ENCODE measurements around the gene MIB1. TPM values are rescaled to one million over a fixed set of nuclear protein-coding genes. Genes with fewer than 3 reads are reported as not detected.

The MIB1 gene
- polyA plus RNA-seq, 1 of the 3 experiments (the other 2 are of a cell fraction): 5.0 TPM

DNA sequence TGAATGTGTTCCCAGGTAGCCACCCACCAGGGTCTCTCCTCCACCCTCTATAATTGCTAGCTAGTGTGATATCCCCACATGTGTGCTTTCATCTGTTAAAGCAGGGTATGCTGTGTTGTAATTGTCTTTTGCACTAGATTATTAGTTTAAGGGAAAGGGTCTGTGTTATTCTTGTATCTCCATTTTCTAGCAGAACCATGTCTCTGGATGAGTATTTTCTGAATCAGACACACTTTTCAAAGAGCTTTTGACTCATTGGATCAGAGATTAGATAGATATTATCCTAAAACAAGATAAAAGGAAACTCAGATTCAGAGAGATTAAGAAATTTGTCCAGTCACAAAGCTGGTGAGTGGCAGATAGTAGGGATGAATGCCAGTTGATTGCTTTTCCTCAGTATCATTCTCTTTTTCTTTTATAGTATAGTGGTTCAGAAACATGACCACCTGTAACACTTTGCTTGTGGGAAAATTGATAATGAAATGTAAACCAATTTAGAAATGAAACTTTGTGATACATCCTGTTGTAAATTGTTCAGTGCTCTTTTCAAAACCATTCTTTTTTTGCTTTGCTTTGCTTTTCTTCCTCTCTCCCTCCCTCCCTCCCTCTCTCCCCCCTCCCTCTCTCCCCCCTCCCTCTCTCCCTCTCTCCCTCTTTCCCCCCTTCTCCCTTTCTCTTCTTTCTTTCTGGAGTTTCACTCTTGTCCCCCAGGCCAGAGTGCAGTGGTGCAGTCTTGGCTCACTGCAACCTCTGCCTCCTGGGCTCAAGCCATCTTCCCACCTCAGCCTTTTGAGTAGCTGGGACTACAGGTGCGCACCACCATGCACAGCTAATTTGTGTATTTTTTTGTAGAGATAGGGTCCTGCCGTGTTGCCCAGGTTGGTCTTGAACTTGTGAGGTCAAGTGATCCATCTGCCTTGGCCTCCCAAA is 7.4 kb downstream of the MIB1 start:
- peak; percentile 37 for DNase-seq

DNA sequence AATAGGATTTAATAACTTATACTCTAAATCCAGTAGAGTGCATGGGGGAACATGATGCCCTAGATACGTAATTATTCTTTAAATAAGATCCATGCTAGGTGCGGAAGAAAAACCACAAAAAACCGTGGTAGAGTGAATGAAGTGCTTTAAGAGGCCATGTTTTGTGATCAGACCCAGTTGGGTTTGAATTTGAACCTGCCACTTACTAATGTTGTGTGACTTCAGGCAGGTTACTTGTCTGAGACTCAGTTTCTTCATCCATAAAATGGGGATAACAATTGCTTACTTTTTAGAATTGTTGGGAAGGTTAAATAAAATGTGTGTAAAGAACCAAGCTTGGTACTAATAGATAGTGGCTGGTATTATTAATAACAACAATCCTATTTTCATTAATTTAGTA is 17.2 kb downstream of the MIB1 start:
- Histone ChIP-seq H3K9me3 (no peaks in the 10 kb centered on the region), H2AFZ (ENCODE audit: low read depth) (no peak overlapping the region), H4K20me1 (ENCODE audit: insufficient read depth) (peaks cover 51% of the 10 kb centered on the region), H3K4me2 (no peak overlapping the region), H3K9ac (no peak overlapping the region), H3K4me1 (ENCODE audit: control insufficient read depth in 1 of 2, insufficient read depth in 2 of 2, low read depth in 1 of 2, low read length in 1 of 2) (peaks cover 3 to 11% of the 10 kb centered on the region in 2 experiments; a peak in 3 of 4 replicates), H3K79me2 (ENCODE audit: insufficient read depth) (peaks cover 97% of the 10 kb centered on the region), H3F3A (replicated peaks; ENCODE audit: insufficient read depth) (no peaks in the 10 kb centered on the region), H3K27ac (ENCODE audit: low read depth in 2 of 2, low read length in 1 of 2) (no peak overlapping the region), H3K36me3 (replicated peaks in 1 of 2; ENCODE audit: control insufficient read depth in 1 of 2, insufficient read depth in 2 of 2, low read length in 1 of 2) (no peaks in the 10 kb centered on the region), H3K27me3 (ENCODE audit: insufficient read depth) (no peaks in the 10 kb centered on the region), H3K9me2 (no peaks in the 10 kb centered on the region), H3K4me3 (ENCODE audit: low read depth in 2 of 2, low read length in 1 of 2) (no peak overlapping the region)
- POLR2A ChIA-PET: interaction anchor here (0.6 kb wide), 1 partner anchor 15 kb away, joined by 3 read pairs; no protein-coding TSS in a partner anchor
- DNase-seq: no peak
- 96% methylated on average over 3 of the region's 3 CpGs for WGBS (ENCODE audit: low lambda C conversion rate)
- CTCF ChIA-PET: interaction anchor here (1.0 kb wide), 1 partner anchor 10 kb away, joined by 3 read pairs; no protein-coding TSS in a partner anchor
- no peak for TF ChIP-seq TCF12 (IDR thresholded peaks at IDR 0.05)
- no peak for TF ChIP-seq POLR2AphosphoS5 (IDR thresholded peaks at IDR 0.05; ENCODE audit: low read depth, low read length)
- no peak for TF ChIP-seq FOXJ3 (CRISPR knock-in tag; IDR thresholded peaks at IDR 0.05)
- TF ChIP-seq, protein P1, sequence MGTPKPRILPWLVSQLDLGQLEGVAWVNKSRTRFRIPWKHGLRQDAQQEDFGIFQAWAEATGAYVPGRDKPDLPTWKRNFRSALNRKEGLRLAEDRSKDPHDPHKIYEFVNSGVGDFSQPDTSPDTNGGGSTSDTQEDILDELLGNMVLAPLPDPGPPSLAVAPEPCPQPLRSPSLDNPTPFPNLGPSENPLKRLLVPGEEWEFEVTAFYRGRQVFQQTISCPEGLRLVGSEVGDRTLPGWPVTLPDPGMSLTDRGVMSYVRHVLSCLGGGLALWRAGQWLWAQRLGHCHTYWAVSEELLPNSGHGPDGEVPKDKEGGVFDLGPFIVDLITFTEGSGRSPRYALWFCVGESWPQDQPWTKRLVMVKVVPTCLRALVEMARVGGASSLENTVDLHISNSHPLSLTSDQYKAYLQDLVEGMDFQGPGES (IDR thresholded peaks at IDR 0.05; ENCODE audit: low read depth, low read length): no peak
- TF ChIP-seq, protein P2, sequence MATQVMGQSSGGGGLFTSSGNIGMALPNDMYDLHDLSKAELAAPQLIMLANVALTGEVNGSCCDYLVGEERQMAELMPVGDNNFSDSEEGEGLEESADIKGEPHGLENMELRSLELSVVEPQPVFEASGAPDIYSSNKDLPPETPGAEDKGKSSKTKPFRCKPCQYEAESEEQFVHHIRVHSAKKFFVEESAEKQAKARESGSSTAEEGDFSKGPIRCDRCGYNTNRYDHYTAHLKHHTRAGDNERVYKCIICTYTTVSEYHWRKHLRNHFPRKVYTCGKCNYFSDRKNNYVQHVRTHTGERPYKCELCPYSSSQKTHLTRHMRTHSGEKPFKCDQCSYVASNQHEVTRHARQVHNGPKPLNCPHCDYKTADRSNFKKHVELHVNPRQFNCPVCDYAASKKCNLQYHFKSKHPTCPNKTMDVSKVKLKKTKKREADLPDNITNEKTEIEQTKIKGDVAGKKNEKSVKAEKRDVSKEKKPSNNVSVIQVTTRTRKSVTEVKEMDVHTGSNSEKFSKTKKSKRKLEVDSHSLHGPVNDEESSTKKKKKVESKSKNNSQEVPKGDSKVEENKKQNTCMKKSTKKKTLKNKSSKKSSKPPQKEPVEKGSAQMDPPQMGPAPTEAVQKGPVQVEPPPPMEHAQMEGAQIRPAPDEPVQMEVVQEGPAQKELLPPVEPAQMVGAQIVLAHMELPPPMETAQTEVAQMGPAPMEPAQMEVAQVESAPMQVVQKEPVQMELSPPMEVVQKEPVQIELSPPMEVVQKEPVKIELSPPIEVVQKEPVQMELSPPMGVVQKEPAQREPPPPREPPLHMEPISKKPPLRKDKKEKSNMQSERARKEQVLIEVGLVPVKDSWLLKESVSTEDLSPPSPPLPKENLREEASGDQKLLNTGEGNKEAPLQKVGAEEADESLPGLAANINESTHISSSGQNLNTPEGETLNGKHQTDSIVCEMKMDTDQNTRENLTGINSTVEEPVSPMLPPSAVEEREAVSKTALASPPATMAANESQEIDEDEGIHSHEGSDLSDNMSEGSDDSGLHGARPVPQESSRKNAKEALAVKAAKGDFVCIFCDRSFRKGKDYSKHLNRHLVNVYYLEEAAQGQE (IDR thresholded peaks at IDR 0.05; ENCODE audit: low read depth, low read length): no peak
- no peak for TF ChIP-seq TAF1 (IDR thresholded peaks at IDR 0.05; ENCODE audit: borderline replicate concordance, low read depth, low read length)
- TF ChIP-seq RAD21 (IDR thresholded peaks at IDR 0.05; ENCODE audit: low read length): no peak
- no peak for TF ChIP-seq SIN3A (IDR thresholded peaks at IDR 0.05; ENCODE audit: borderline replicate concordance, low read depth, low read length)
- TF ChIP-seq, protein P3, sequence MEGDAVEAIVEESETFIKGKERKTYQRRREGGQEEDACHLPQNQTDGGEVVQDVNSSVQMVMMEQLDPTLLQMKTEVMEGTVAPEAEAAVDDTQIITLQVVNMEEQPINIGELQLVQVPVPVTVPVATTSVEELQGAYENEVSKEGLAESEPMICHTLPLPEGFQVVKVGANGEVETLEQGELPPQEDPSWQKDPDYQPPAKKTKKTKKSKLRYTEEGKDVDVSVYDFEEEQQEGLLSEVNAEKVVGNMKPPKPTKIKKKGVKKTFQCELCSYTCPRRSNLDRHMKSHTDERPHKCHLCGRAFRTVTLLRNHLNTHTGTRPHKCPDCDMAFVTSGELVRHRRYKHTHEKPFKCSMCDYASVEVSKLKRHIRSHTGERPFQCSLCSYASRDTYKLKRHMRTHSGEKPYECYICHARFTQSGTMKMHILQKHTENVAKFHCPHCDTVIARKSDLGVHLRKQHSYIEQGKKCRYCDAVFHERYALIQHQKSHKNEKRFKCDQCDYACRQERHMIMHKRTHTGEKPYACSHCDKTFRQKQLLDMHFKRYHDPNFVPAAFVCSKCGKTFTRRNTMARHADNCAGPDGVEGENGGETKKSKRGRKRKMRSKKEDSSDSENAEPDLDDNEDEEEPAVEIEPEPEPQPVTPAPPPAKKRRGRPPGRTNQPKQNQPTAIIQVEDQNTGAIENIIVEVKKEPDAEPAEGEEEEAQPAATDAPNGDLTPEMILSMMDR (IDR thresholded peaks at IDR 0.05): no peak

More for the DNA sequence above, 7.4 kb downstream of the MIB1 start:
- Histone ChIP-seq H2AFZ (ENCODE audit: low read depth) (no peak overlapping the region), H3K27ac (ENCODE audit: low read depth in 2 of 2, low read length in 1 of 2) (peak overlapping the region; percentile 24 to 51; a peak in 3 of 4 replicates), H3K4me2 (peak overlapping the region; percentile 51), H3K9me2 (no peaks in the 10 kb centered on the region), H3K36me3 (replicated peaks in 1 of 2; ENCODE audit: control insufficient read depth in 1 of 2, insufficient read depth in 2 of 2, low read length in 1 of 2) (no peaks in the 10 kb centered on the region), H3K9ac (no peak overlapping the region), H3K4me1 (ENCODE audit: control insufficient read depth in 1 of 2, insufficient read depth in 2 of 2, low read depth in 1 of 2, low read length in 1 of 2) (peaks cover 12 to 13% of the 10 kb centered on the region in 2 experiments; a peak in 3 of 4 replicates), H3K27me3 (ENCODE audit: insufficient read depth) (no peaks in the 10 kb centered on the region), H3K9me3 (no peaks in the 10 kb centered on the region), H3F3A (replicated peaks; ENCODE audit: insufficient read depth) (peaks cover 4% of the 10 kb centered on the region), H3K4me3 (ENCODE audit: low read depth in 2 of 2, low read length in 1 of 2) (no peak overlapping the region), H3K79me2 (ENCODE audit: insufficient read depth) (peaks cover 97% of the 10 kb centered on the region), H4K20me1 (ENCODE audit: insufficient read depth) (peaks cover 69% of the 10 kb centered on the region)
- TF ChIP-seq RCOR1 (IDR thresholded peaks at IDR 0.05; ENCODE audit: low read length): no peak
- TF ChIP-seq MXI1 (IDR thresholded peaks at IDR 0.05; ENCODE audit: low read depth, low read length): 0 out of 2 replicates have a peak, but pooled peaks have one; percentile 39
- no peak for TF ChIP-seq NRF1 (IDR thresholded peaks at IDR 0.05; ENCODE audit: low read depth, low read length)
- TF ChIP-seq, protein P4, sequence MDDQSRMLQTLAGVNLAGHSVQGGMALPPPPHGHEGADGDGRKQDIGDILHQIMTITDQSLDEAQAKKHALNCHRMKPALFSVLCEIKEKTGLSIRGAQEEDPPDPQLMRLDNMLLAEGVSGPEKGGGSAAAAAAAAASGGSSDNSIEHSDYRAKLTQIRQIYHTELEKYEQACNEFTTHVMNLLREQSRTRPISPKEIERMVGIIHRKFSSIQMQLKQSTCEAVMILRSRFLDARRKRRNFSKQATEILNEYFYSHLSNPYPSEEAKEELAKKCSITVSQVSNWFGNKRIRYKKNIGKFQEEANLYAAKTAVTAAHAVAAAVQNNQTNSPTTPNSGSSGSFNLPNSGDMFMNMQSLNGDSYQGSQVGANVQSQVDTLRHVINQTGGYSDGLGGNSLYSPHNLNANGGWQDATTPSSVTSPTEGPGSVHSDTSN (IDR thresholded peaks at IDR 0.05): no peak
- TF ChIP-seq TAF1 (IDR thresholded peaks at IDR 0.05; ENCODE audit: borderline replicate concordance, low read depth, low read length): no peak
- TF ChIP-seq EP300 (IDR thresholded peaks at IDR 0.05; ENCODE audit: borderline replicate concordance in 1 of 2, low read depth in 1 of 2, low read length in 1 of 2): no peak
- TF ChIP-seq GATA2 (CRISPR knock-in tag; IDR thresholded peaks at IDR 0.05): peak; percentile 51
- TF ChIP-seq, protein P1 (IDR thresholded peaks at IDR 0.05; ENCODE audit: low read depth, low read length): no peak
- no peak for TF ChIP-seq SIN3A (IDR thresholded peaks at IDR 0.05; ENCODE audit: borderline replicate concordance, low read depth, low read length)
- POLR2A ChIA-PET: no interaction called here
- 100% methylated on average over 2 of the region's 2 CpGs for WGBS (ENCODE audit: low lambda C conversion rate)
- CTCF ChIA-PET: interaction anchor here (0.7 to 1.4 kb wide), 3 partner anchors 10 to 259 kb away, joined by 3 read pairs; no protein-coding TSS in a partner anchor
